ENCODE results near the gene NRAP.

- TF ChIP-seq CTCF (IDR thresholded peaks at IDR 0.05) (no peak), POLR2A (IDR thresholded peaks at IDR 0.05) (no peak)
Measured at GRCh38 chr10:113661332-113661731, 2.5 kb downstream of the NRAP start.
